ENCODE data around the gene SHLD1.

The SHLD1 gene

GRCh38 chr20:5908981-5909380, 158.8 kb downstream of the SHLD1 start:
- DNase-seq, result no peak

- peak; percentile 20 to 39 for DNase-seq
Observed at GRCh38 chr20:5910186-5910585, 160.0 kb downstream of the SHLD1 start.

- no peak for DNase-seq
Observed at GRCh38 chr20:5913166-5913565, 163.0 kb downstream of the SHLD1 start.
